Measurements from ENCODE around the gene TDRD5.
"Not testable (repeated sequence)": the region's sequence is repeated elsewhere in the genome, so short reads cannot be mapped to it uniquely, and the experiment has no call there.

Gene TDRD5

GRCh38 chr1:179677882-179678281, 86.2 kb downstream of the TDRD5 start:
- Histone ChIP-seq H3K36me3 (no peaks in the 10 kb centered on the region), H3K4me3 (ENCODE audit: low read depth, low read length) (no peak overlapping the region), H3K27me3 (ENCODE audit: insufficient read depth, low read depth, severe bottlenecking) (no peaks in the 10 kb centered on the region), H3K27ac (no peak overlapping the region), H3K9me3 (ENCODE audit: severe bottlenecking) (no peaks in the 10 kb centered on the region)
- TF ChIP-seq, protein P1, sequence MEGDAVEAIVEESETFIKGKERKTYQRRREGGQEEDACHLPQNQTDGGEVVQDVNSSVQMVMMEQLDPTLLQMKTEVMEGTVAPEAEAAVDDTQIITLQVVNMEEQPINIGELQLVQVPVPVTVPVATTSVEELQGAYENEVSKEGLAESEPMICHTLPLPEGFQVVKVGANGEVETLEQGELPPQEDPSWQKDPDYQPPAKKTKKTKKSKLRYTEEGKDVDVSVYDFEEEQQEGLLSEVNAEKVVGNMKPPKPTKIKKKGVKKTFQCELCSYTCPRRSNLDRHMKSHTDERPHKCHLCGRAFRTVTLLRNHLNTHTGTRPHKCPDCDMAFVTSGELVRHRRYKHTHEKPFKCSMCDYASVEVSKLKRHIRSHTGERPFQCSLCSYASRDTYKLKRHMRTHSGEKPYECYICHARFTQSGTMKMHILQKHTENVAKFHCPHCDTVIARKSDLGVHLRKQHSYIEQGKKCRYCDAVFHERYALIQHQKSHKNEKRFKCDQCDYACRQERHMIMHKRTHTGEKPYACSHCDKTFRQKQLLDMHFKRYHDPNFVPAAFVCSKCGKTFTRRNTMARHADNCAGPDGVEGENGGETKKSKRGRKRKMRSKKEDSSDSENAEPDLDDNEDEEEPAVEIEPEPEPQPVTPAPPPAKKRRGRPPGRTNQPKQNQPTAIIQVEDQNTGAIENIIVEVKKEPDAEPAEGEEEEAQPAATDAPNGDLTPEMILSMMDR (IDR thresholded peaks at IDR 0.05; ENCODE audit: low read depth, low read length) = no peak
- DNase-seq = peak; percentile 14

GRCh38 chr1:179694530-179694929, 102.9 kb downstream of the TDRD5 start:
- DNase-seq; H3K27me3 ChIP-seq (ENCODE audit: insufficient read depth, low read depth, severe bottlenecking); H3K4me3 ChIP-seq (ENCODE audit: low read depth, low read length); H3K27ac ChIP-seq; H3K36me3 ChIP-seq: not testable (repeated sequence)
- peaks cover 17% of the 10 kb centered on the region for H3K9me3 ChIP-seq (ENCODE audit: severe bottlenecking)

- no peak overlapping the region for H3K4me3 ChIP-seq (ENCODE audit: low read depth, low read length)
- peaks cover 3% of the 10 kb centered on the region for H3K9me3 ChIP-seq (ENCODE audit: severe bottlenecking)
- H3K36me3 ChIP-seq = no peaks in the 10 kb centered on the region
- DNase-seq = no peak
- no peak overlapping the region for H3K27ac ChIP-seq
- TF ChIP-seq, protein P1 (IDR thresholded peaks at IDR 0.05; ENCODE audit: low read depth, low read length) = no peak
- H3K27me3 ChIP-seq (ENCODE audit: insufficient read depth, low read depth, severe bottlenecking) = no peaks in the 10 kb centered on the region
Measured at GRCh38 chr1:179702946-179703539, 111.4 kb downstream of the TDRD5 start.

DNA sequence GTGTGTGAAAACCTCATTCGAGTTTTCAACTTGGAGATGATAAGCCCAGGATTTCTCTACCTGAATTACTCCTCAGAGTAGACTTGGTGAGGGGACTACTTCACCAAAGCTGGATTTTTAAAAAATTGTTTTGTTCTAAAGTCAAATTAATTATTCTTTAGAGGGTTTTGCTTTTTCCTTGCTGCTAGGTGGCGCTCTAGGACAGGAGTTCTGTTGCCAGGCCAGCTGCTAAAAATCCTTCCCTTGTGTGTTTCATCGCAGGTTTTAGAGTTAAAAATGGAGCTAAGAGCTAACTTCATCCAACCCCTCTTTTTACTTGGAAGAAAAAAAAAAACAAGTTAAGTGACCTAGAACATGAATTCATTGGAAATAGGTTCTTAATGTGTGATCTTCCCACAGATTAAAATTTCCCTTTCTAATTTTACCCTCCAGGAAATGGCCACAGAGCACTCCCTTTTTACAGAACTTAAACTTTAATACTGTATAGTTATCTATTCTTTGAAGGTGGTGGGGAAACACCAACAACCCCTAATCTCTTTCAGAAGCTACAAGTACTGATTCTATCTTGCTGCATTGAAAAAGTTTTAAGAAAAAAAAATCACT, 114.8 kb downstream of the TDRD5 start:
- TF ChIP-seq, protein P1 (IDR thresholded peaks at IDR 0.05; ENCODE audit: low read depth, low read length) = peak; percentile 68
- Histone ChIP-seq H3K9me3 (ENCODE audit: severe bottlenecking) (no peaks in the 10 kb centered on the region), H3K4me3 (ENCODE audit: low read depth, low read length) (no peak overlapping the region)

GRCh38 chr1:179707406-179707805, 115.8 kb downstream of the TDRD5 start:
- TF ChIP-seq, protein P1 (IDR thresholded peaks at IDR 0.05; ENCODE audit: low read depth, low read length) = no peak
- Histone ChIP-seq H3K27ac (no peak overlapping the region), H3K9me3 (ENCODE audit: severe bottlenecking) (no peaks in the 10 kb centered on the region), H3K27me3 (ENCODE audit: insufficient read depth, low read depth, severe bottlenecking) (no peaks in the 10 kb centered on the region), H3K4me3 (ENCODE audit: low read depth, low read length) (no peak overlapping the region), H3K36me3 (no peaks in the 10 kb centered on the region)
- no peak for DNase-seq

More for the DNA sequence above, 114.8 kb downstream of the TDRD5 start:
- Histone ChIP-seq H3K27me3 (ENCODE audit: insufficient read depth, low read depth, severe bottlenecking) (no peaks in the 10 kb centered on the region), H3K36me3 (no peaks in the 10 kb centered on the region), H3K27ac (no peak overlapping the region)
- peak; percentile 66 for DNase-seq

DNA sequence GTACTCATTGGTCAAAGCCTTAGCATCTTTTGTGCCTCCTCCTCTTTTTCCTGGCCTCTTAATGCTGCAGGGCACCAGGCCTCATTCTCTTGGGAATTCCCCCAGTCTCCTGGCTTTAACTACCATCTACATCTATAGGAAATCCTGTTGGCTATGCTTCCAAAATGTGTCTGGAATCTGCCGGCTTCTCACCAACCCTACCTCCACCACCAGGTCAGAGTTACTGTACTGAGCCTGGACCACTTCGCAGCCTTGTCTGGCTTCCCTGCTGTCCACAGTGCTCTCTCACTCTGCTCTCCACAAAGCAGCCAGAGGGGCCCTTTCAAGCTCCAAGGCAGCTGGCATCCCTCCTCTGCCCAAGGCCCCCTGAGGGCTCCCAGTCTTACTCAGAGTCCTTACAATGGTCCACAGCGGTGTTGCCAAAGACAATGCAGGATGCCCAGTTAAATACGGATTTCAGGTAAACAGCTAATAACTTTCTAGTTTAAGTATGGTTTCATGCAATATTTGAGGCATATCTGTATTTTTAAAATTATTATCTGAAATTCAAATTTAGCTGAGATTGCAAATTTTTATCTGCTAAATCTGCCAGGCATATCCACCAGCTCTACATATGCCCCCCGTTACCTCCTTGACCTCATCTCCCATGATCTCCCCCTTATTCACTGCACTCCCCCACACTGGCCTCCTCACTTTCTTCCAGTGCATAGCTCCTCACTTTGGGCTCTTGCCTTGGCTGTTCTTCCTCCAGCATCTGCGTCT, 117.0 kb downstream of the TDRD5 start:
- Histone ChIP-seq H3K27ac (no peak overlapping the region), H3K4me3 (ENCODE audit: low read depth, low read length) (no peak overlapping the region), H3K27me3 (ENCODE audit: insufficient read depth, low read depth, severe bottlenecking) (no peaks in the 10 kb centered on the region), H3K9me3 (ENCODE audit: severe bottlenecking) (no peaks in the 10 kb centered on the region), H3K36me3 (no peaks in the 10 kb centered on the region)
- TF ChIP-seq, protein P1 (IDR thresholded peaks at IDR 0.05; ENCODE audit: low read depth, low read length) = no peak
- DNase-seq = no peak

Measured in WERI-Rb-1 (cell line).